ENCODE data around the gene MYH8. TPM values are rescaled to one million over a fixed set of nuclear protein-coding genes. Genes with fewer than 3 reads are reported as not detected.

Gene MYH8
- total and polyA plus RNA-seq, 2 experiments from 2014 or later = 0.11 TPM; not detected in 1

GRCh38 chr17:10396524-10397163, 25.1 kb downstream of the MYH8 start:
- DNase-seq (ENCODE audit: low spot score) = peak; percentile 34

GRCh38 chr17:10394201-10394887, 27.4 kb downstream of the MYH8 start:
- H4K20me1 ChIP-seq (ENCODE audit: insufficient read depth, poor library complexity, severe bottlenecking) = no peaks in the 10 kb centered on the region
- no peak for DNase-seq (ENCODE audit: low spot score)
- H3K4me1 ChIP-seq (ENCODE audit: insufficient read depth) = no peaks in the 10 kb centered on the region
- no peaks in the 10 kb centered on the region for H3K79me2 ChIP-seq
- no peaks in the 10 kb centered on the region for H3K9me3 ChIP-seq (ENCODE audit: low read depth)
- H3K4me3 ChIP-seq = no peak overlapping the region
- no peak overlapping the region for H3K4me2 ChIP-seq
- H3K36me3 ChIP-seq (replicated peaks; ENCODE audit: insufficient read depth, low read depth) = no peaks in the 10 kb centered on the region
- WGBS (ENCODE audit: low lambda C conversion rate, missing lambda C conversion rate) = 89% methylated on average over 6 of the region's 6 CpGs
- no peak overlapping the region for H3K27ac ChIP-seq
- H3K9me2 ChIP-seq (replicated peaks; ENCODE audit: insufficient read depth) = no peaks in the 10 kb centered on the region
- TF ChIP-seq CTCF (IDR thresholded peaks at IDR 0.05; ENCODE audit: poor library complexity) = no peak
- no peak overlapping the region for H2AFZ ChIP-seq
- H3K27me3 ChIP-seq = no peaks in the 10 kb centered on the region

More at GRCh38 chr17:10396524-10397163, 25.1 kb downstream of the MYH8 start:
- 76% methylated on average over 14 of the region's 14 CpGs for WGBS (ENCODE audit: low lambda C conversion rate, missing lambda C conversion rate)
- no peak for TF ChIP-seq CTCF (IDR thresholded peaks at IDR 0.05; ENCODE audit: poor library complexity)
- TF ChIP-seq EZH2phosphoT487 (IDR thresholded peaks at IDR 0.05; ENCODE audit: low read depth, severe bottlenecking, unreplicated experiment) = no peak
- TF ChIP-seq EZH2 (IDR thresholded peaks at IDR 0.05; ENCODE audit: borderline replicate concordance) = no peak
- Histone ChIP-seq H4K20me1 (ENCODE audit: insufficient read depth, poor library complexity, severe bottlenecking) (no peaks in the 10 kb centered on the region), H3K27ac (no peak overlapping the region), H3K36me3 (replicated peaks; ENCODE audit: insufficient read depth, low read depth) (no peaks in the 10 kb centered on the region), H3K27me3 (no peaks in the 10 kb centered on the region), H3K79me2 (no peaks in the 10 kb centered on the region), H2AFZ (no peak overlapping the region), H3K4me3 (no peak overlapping the region), H3K4me2 (no peak overlapping the region), H3K9me3 (ENCODE audit: low read depth) (no peaks in the 10 kb centered on the region), H3K9me2 (replicated peaks; ENCODE audit: insufficient read depth) (no peaks in the 10 kb centered on the region), H3K4me1 (ENCODE audit: insufficient read depth) (no peaks in the 10 kb centered on the region)

GRCh38 chr17:10392880-10393279, 28.9 kb downstream of the MYH8 start:
- no peaks in the 10 kb centered on the region for H3K36me3 ChIP-seq (replicated peaks; ENCODE audit: insufficient read depth, low read depth)
- TF ChIP-seq CTCF (IDR thresholded peaks at IDR 0.05; ENCODE audit: poor library complexity) (no peak), EZH2 (IDR thresholded peaks at IDR 0.05; ENCODE audit: borderline replicate concordance) (no peak), EZH2phosphoT487 (IDR thresholded peaks at IDR 0.05; ENCODE audit: low read depth, severe bottlenecking, unreplicated experiment) (no peak)
- H3K4me3 ChIP-seq = no peak overlapping the region
- H3K4me1 ChIP-seq (ENCODE audit: insufficient read depth) = no peaks in the 10 kb centered on the region
- H3K9me2 ChIP-seq (replicated peaks; ENCODE audit: insufficient read depth) = no peaks in the 10 kb centered on the region
- 92% methylated on average over 9 of the region's 9 CpGs for WGBS (ENCODE audit: low lambda C conversion rate, missing lambda C conversion rate)
- H3K4me2 ChIP-seq = no peak overlapping the region
- H3K79me2 ChIP-seq = no peaks in the 10 kb centered on the region
- H2AFZ ChIP-seq = no peak overlapping the region
- no peaks in the 10 kb centered on the region for H3K27me3 ChIP-seq
- no peak overlapping the region for H3K27ac ChIP-seq
- H4K20me1 ChIP-seq (ENCODE audit: insufficient read depth, poor library complexity, severe bottlenecking) = no peaks in the 10 kb centered on the region
- no peak for DNase-seq (ENCODE audit: low spot score)
- H3K9me3 ChIP-seq (ENCODE audit: low read depth) = no peaks in the 10 kb centered on the region
